HepG2 (cell line): ENCODE measurements around the gene CAPZA2. TPM values are rescaled to one million over a fixed set of nuclear protein-coding genes. Genes with fewer than 3 reads are reported as not detected.

ENCODE experiments used
- ASH2L ChIP-seq: fragments of 300-600, 200-600 bp; sonication (generic); IDR thresholded peaks from 2 replicates; pipeline ENCODE4 v1.7.0; 2017; ENCODE audit warnings: low read depth, mild to moderate bottlenecking, moderate library complexity, mixed read lengths, low read length; ENCODE audit not compliant: insufficient read length
- ATF5 ChIP-seq: sonication (generic); formaldehyde crosslinking; IDR thresholded peaks from 2 replicates; pipeline ENCODE4 v1.4.0; 2020; ENCODE audit warnings: mild to moderate bottlenecking, low read depth, missing genetic modification reagents
- CC2D1A ChIP-seq: sonication (generic); formaldehyde crosslinking; IDR thresholded peaks from 2 replicates; pipeline ENCODE4 v1.8.1; 2023; ENCODE audit warnings: mild to moderate bottlenecking, missing genetic modification reagents
- CREB1 ChIP-seq, 2 experiments: fragments of 450-650 bp in 1 of 2; IDR thresholded peaks; 2 replicates each; pipeline ENCODE4 v1.6.1; 2016 to 2017; ENCODE audit warnings: control low read depth in 1 of 2, mild to moderate bottlenecking in 1 of 2, missing compliant biosample characterization in 1 of 2, missing genetic modification characterization in 1 of 2
- FOXJ3 ChIP-seq: sonication (generic); formaldehyde crosslinking; IDR thresholded peaks from 2 replicates; pipeline ENCODE4 v1.4.0; 2020; ENCODE audit warnings: missing genetic modification reagents, mild to moderate bottlenecking, borderline replicate concordance
- HOXA5 ChIP-seq: sonication (generic); formaldehyde crosslinking; IDR thresholded peaks from 2 replicates; pipeline ENCODE4 v1.4.0; 2020; ENCODE audit warnings: missing genetic modification reagents
- MATR3 ChIP-seq: sonication (generic); formaldehyde crosslinking; IDR thresholded peaks from 2 replicates; pipeline ENCODE4 v1.4.0; 2020; ENCODE audit warnings: missing genetic modification reagents
- MED13 ChIP-seq: sonication (generic); formaldehyde crosslinking; IDR thresholded peaks from 2 replicates; pipeline ENCODE4 v1.5.0; 2020; ENCODE audit warnings: missing genetic modification reagents
- NFKBIZ ChIP-seq: IDR thresholded peaks from 2 replicates; pipeline ENCODE4 v1.6.1; 2018; ENCODE audit warnings: missing genetic modification reagents, missing compliant biosample characterization
- NR2F6 ChIP-seq, 2 experiments: IDR thresholded peaks; 2 replicates each; pipeline ENCODE4 v1.6.1; 2016; ENCODE audit warnings: antibody characterized with exemption in 1 of 2, mild to moderate bottlenecking in 1 of 2
- PATZ1 ChIP-seq: sonication (generic); formaldehyde crosslinking; IDR thresholded peaks from 2 replicates; pipeline ENCODE4 v1.4.0; 2020; ENCODE audit warnings: missing genetic modification reagents
- POLR2A ChIP-seq, 2 experiments: IDR thresholded peaks; 2 replicates each; pipeline ENCODE4 v1.6.1; 2011; ENCODE audit warnings: low read depth in 2 of 2, low read length in 2 of 2, mild to moderate bottlenecking in 1 of 2, moderate library complexity in 1 of 2; ENCODE audit not compliant: insufficient read depth in 1 of 2
- SALL1 ChIP-seq: sonication (generic); formaldehyde crosslinking; IDR thresholded peaks from 2 replicates; pipeline ENCODE4 v1.8.0; 2022; ENCODE audit warnings: mild to moderate bottlenecking, missing genetic modification reagents
- SMC3 ChIP-seq: IDR thresholded peaks from 2 replicates; pipeline ENCODE4 v1.6.1; 2011; ENCODE audit warnings: low read length, improper control_type of control experiment
- ZFP82 ChIP-seq: sonication (generic); formaldehyde crosslinking; IDR thresholded peaks from 2 replicates; pipeline ENCODE4 v1.5.1; 2020; ENCODE audit warnings: mild to moderate bottlenecking, missing genetic modification reagents, borderline replicate concordance
- ZNF225 ChIP-seq: sonication (generic); formaldehyde crosslinking; IDR thresholded peaks from 2 replicates; pipeline ENCODE4 v1.4.0; 2020; ENCODE audit warnings: mild to moderate bottlenecking, missing genetic modification reagents
- ZNF263 ChIP-seq: sonication (generic); formaldehyde crosslinking; IDR thresholded peaks from 2 replicates; pipeline ENCODE4 v1.4.0; 2020; ENCODE audit warnings: missing genetic modification reagents
- ZNF546 ChIP-seq: sonication (generic); formaldehyde crosslinking; conservative IDR thresholded peaks from 2 replicates; pipeline ENCODE4 v1.8.1; 2023; ENCODE audit warnings: mild to moderate bottlenecking, missing genetic modification reagents
- ZNF713 ChIP-seq: sonication (generic); formaldehyde crosslinking; IDR thresholded peaks from 2 replicates; pipeline ENCODE4 v1.4.0; 2020; ENCODE audit warnings: mild to moderate bottlenecking, missing genetic modification reagents
- polyA plus RNA-seq, 8 experiments: library from polyadenylated mRNA; depleted of rRNA in 3 of 8; stranded (reverse) in 7 of 8; unstranded in 1 of 8; fragments of >200 nt; fragmentation: Illumina TruSeq in 4 of 8; extraction: Trizol in 4 of 8; gene quantifications; 2 replicates each; pipeline versions ENCODE4 v1.2.1 to v1.2.3, GENCODE V29; 2011 to 2016; ENCODE audit warnings: low read depth in 4 of 8, missing spikeins in 1 of 8, mixed read lengths in 1 of 8; ENCODE audit not compliant: insufficient read depth in 1 of 8
- total RNA-seq, 5 experiments: library from RNA; depleted of rRNA; stranded (reverse); fragments of >200 nt; fragmentation: Illumina TruSeq; extraction: Trizol; gene quantifications; 2 replicates each; pipeline ENCODE4 v1.2.3, GENCODE V29; 2016; ENCODE audit warnings: low read depth in 1 of 5
- TF ChIP-seq, protein P1 (sequence below): sonication (generic); formaldehyde crosslinking; conservative IDR thresholded peaks from 2 replicates; pipeline ENCODE4 v1.4.0; 2020; ENCODE audit warnings: missing genetic modification reagents
- TF ChIP-seq, protein P2 (sequence below): sonication (generic); formaldehyde crosslinking; IDR thresholded peaks from 2 replicates; pipeline ENCODE4 v1.9.0; 2021; ENCODE audit warnings: missing genetic modification reagents, borderline replicate concordance

The CAPZA2 gene
- total and polyA plus RNA-seq, 2 of the 13 experiments (the other 11 are each of a cell fraction or from before 2014, with no cell fraction given): 38.4 to 199 TPM

DNA sequence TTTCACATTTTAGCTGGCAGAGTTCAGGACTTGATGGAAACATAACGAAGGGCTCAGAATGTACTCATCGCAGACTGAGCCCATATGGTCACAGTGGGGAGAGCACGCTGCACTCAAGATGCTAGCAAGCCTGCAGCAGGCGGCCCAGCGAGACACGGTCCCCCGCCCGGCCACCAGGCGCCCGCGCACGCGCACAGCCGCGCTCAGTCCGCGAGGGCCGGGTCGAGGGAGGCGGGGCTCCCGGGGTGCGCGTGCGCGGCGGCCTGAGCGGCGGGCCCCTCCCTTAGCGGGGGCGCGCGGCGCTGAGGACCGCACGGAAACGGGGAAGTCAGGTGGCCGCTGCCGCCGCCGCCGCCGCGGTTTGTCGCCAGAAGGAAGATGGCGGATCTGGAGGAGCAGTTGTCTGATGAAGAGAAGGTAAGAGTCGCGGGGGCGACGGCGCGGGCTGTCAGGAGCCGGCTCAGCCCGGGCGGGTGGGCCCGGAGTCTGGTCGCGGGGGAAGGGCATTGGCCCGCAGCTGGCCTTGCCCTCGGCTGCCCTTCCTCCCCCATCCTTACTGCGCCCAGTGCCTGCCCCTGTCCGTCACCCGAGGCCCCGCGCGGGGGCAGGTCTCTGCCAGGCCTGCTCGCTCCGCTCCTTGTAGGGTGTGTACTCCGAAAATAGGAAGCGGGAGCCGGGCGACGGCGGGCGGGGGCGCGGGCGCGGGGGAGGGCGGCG, at the start of gene CAPZA2 (continued):
- TF ChIP-seq NR2F6 (IDR thresholded peaks at IDR 0.05) (no peak), NR2F6 (CRISPR knock-in tag; IDR thresholded peaks at IDR 0.05) (peak; percentile 28; the same call in 1 of the 2 replicates), CREB1 (IDR thresholded peaks at IDR 0.05) (no peak), CREB1 (CRISPR knock-in tag; IDR thresholded peaks at IDR 0.05) (no peak), SMC3 (no peak), NFKBIZ (CRISPR knock-in tag) (peak; percentile 68; the same call in 1 of the 2 replicates), HOXA5 (peak; percentile 79; the same call in 1 of the 2 replicates), ASH2L (peak; percentile 92), CC2D1A (CRISPR knock-in tag) (no peak), MED13 (CRISPR knock-in tag) (peak; percentile 77; the same call in 1 of the 2 replicates), POLR2A (IDR thresholded peaks at IDR 0.05; ENCODE audit: insufficient read depth in 1 of 2, low read depth in 2 of 2, low read length in 2 of 2) (peak; percentile 64 to 85), MATR3 (CRISPR knock-in tag) (no peak), ATF5 (CRISPR knock-in tag) (no peak), ZNF713 (no peak), ZFP82 (CRISPR knock-in tag) (peak; percentile 56; the same call in 1 of the 2 replicates), ZNF263 (CRISPR knock-in tag) (peak; percentile 22; the same call in 1 of the 2 replicates), ZNF225 (CRISPR knock-in tag) (0 out of 2 replicates have a peak, but pooled peaks have one; percentile 61), PATZ1 (CRISPR knock-in tag) (peak; percentile 80), ZNF546 (CRISPR knock-in tag) (0 out of 2 replicates have a peak, but pooled peaks have one; percentile 72), FOXJ3 (CRISPR knock-in tag) (no peak), SALL1 (CRISPR knock-in tag) (peak; percentile 80)
- TF ChIP-seq, protein P1, sequence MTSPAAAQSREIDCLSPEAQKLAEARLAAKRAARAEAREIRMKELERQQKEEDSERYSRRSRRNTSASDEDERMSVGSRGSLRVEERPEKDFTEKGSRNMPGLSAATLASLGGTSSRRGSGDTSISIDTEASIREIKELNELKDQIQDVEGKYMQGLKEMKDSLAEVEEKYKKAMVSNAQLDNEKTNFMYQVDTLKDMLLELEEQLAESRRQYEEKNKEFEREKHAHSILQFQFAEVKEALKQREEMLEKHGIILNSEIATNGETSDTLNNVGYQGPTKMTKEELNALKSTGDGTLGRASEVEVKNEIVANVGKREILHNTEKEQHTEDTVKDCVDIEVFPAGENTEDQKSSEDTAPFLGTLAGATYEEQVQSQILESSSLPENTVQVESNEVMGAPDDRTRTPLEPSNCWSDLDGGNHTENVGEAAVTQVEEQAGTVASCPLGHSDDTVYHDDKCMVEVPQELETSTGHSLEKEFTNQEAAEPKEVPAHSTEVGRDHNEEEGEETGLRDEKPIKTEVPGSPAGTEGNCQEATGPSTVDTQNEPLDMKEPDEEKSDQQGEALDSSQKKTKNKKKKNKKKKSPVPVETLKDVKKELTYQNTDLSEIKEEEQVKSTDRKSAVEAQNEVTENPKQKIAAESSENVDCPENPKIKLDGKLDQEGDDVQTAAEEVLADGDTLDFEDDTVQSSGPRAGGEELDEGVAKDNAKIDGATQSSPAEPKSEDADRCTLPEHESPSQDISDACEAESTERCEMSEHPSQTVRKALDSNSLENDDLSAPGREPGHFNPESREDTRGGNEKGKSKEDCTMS (CRISPR knock-in tag): no peak
- TF ChIP-seq, protein P2, sequence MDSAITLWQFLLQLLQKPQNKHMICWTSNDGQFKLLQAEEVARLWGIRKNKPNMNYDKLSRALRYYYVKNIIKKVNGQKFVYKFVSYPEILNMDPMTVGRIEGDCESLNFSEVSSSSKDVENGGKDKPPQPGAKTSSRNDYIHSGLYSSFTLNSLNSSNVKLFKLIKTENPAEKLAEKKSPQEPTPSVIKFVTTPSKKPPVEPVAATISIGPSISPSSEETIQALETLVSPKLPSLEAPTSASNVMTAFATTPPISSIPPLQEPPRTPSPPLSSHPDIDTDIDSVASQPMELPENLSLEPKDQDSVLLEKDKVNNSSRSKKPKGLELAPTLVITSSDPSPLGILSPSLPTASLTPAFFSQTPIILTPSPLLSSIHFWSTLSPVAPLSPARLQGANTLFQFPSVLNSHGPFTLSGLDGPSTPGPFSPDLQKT (CRISPR knock-in tag): no peak
